Measurements from ENCODE around the gene TGFBR3.

TGFBR3 gene

GRCh38 chr1:91781371-91781825, 104.6 kb downstream of the TGFBR3 start:
- Histone ChIP-seq H3K27me3 (no peaks in the 10 kb centered on the region), H3K4me3 (ENCODE audit: low read depth in 1 of 2, low read length in 1 of 2) (no peak overlapping the region), H3K4me1 (ENCODE audit: control insufficient read depth in 1 of 2, insufficient read depth in 1 of 2, low read depth in 1 of 2, low read length in 1 of 2) (no peaks in the 10 kb centered on the region), H3K36me3 (no peaks in the 10 kb centered on the region), H3K9me3 (no peaks in the 10 kb centered on the region), H3K27ac (no peak overlapping the region)
- TF ChIP-seq CTCF (IDR thresholded peaks at IDR 0.05) = no peak

GRCh38 chr1:91779548-91780021, 106.4 kb downstream of the TGFBR3 start:
- Histone ChIP-seq H3K4me1 (ENCODE audit: control insufficient read depth in 1 of 2, insufficient read depth in 1 of 2, low read depth in 1 of 2, low read length in 1 of 2) (no peaks in the 10 kb centered on the region), H3K9me3 (no peaks in the 10 kb centered on the region), H3K36me3 (no peaks in the 10 kb centered on the region), H3K4me3 (ENCODE audit: low read depth in 1 of 2, low read length in 1 of 2) (no peak overlapping the region), H3K27me3 (no peaks in the 10 kb centered on the region), H3K27ac (no peak overlapping the region)
- TF ChIP-seq CTCF (IDR thresholded peaks at IDR 0.05) = no peak

GRCh38 chr1:91778964-91779363, 107.0 kb downstream of the TGFBR3 start:
- no peaks in the 10 kb centered on the region for H3K27me3 ChIP-seq
- H3K36me3 ChIP-seq = no peaks in the 10 kb centered on the region
- H3K4me1 ChIP-seq (ENCODE audit: control insufficient read depth in 1 of 2, insufficient read depth in 1 of 2, low read depth in 1 of 2, low read length in 1 of 2) = no peaks in the 10 kb centered on the region
- no peaks in the 10 kb centered on the region for H3K9me3 ChIP-seq
- H3K27ac ChIP-seq = no peak overlapping the region
- no peak overlapping the region for H3K4me3 ChIP-seq (ENCODE audit: low read depth in 1 of 2, low read length in 1 of 2)
- no peak for TF ChIP-seq CTCF (IDR thresholded peaks at IDR 0.05)

GRCh38 chr1:91777630-91778300, 108.2 kb downstream of the TGFBR3 start:
- Histone ChIP-seq H3K36me3 (no peaks in the 10 kb centered on the region), H3K9me3 (no peaks in the 10 kb centered on the region), H3K27ac (no peak overlapping the region), H3K4me1 (ENCODE audit: control insufficient read depth in 1 of 2, insufficient read depth in 1 of 2, low read depth in 1 of 2, low read length in 1 of 2) (no peaks in the 10 kb centered on the region), H3K4me3 (ENCODE audit: low read depth in 1 of 2, low read length in 1 of 2) (no peak overlapping the region), H3K27me3 (no peaks in the 10 kb centered on the region)
- no peak for TF ChIP-seq CTCF (IDR thresholded peaks at IDR 0.05)

- no peaks in the 10 kb centered on the region for H3K27me3 ChIP-seq
- no peaks in the 10 kb centered on the region for H3K36me3 ChIP-seq
- no peak overlapping the region for H3K27ac ChIP-seq
- no peaks in the 10 kb centered on the region for H3K9me3 ChIP-seq
- H3K4me1 ChIP-seq (ENCODE audit: control insufficient read depth in 1 of 2, insufficient read depth in 1 of 2, low read depth in 1 of 2, low read length in 1 of 2) = no peaks in the 10 kb centered on the region
- no peak for TF ChIP-seq CTCF (IDR thresholded peaks at IDR 0.05)
- H3K4me3 ChIP-seq (ENCODE audit: low read depth in 1 of 2, low read length in 1 of 2) = no peak overlapping the region
Observed at GRCh38 chr1:91777196-91777595, 108.8 kb downstream of the TGFBR3 start.
